SK-N-SH (cell line): Measurements from ENCODE around the gene LPCAT3. TPM values are rescaled to one million over a fixed set of nuclear protein-coding genes. Genes with fewer than 3 reads are reported as not detected.

Experiments used
- CTCF ChIA-PET: fragments of 300-600, 350-600 bp; formaldehyde crosslinking; extraction: SDS; loops from one replicate; lab custom pipeline; 2021; lab: Yijun Ruan, JAX
- POLR2A ChIA-PET: fragments of 350-600 bp; sonication (Branson Sonifier 250); formaldehyde crosslinking; extraction: SDS; loops from one replicate; lab custom pipeline; 2020; ENCODE audit warnings: antibody characterized with exemption, inconsistent platforms; lab: Yijun Ruan, JAX
- DNase-seq: peaks from one replicate; pipeline ENCODE4 v3.0.0; 2012
- H2AFZ ChIP-seq: fragments of 200-600 bp; sonication (generic); 2 replicates; pipeline ENCODE4 v1.8.1; 2016; ENCODE audit warnings: antibody characterized with exemption, mild to moderate bottlenecking, low read depth
- H3F3A ChIP-seq: fragments of 200-600 bp; sonication (generic); replicated peaks from 2 replicates; pipeline ENCODE3; 2016; ENCODE audit warnings: antibody characterized with exemption, mild to moderate bottlenecking; ENCODE audit not compliant: insufficient read depth
- H3K27ac ChIP-seq, 2 experiments: fragments of 200-500 bp in 1 of 2; fragments of 200-600 bp in 1 of 2; sonication (Bioruptor generic) in 1 of 2; sonication (generic), shearing (Covaris generic) in 1 of 2; 2 replicates each; pipeline versions ENCODE4 v1.5.1 to v1.6.1; 2014 to 2016; ENCODE audit warnings: low read depth in 2 of 2, inconsistent platforms in 1 of 2, low read length in 1 of 2, mild to moderate bottlenecking in 1 of 2, mixed read lengths in 1 of 2
- H3K27me3 ChIP-seq: fragments of 200-600 bp; sonication (generic), shearing (Covaris generic); 2 replicates; pipeline ENCODE4 v1.6.1; 2016; ENCODE audit warnings: mixed run types; ENCODE audit not compliant: insufficient read depth
- H3K36me3 ChIP-seq, 2 experiments: fragments of 200-500 bp in 1 of 2; fragments of 200-600 bp in 1 of 2; sonication (Bioruptor generic) in 1 of 2; sonication (generic) in 1 of 2; replicated peaks in 1 of 2; 2 replicates each; pipeline versions ENCODE3 to v1.5.1; 2014 to 2016; ENCODE audit warnings: low read length in 1 of 2, mild to moderate bottlenecking in 1 of 2; ENCODE audit not compliant: insufficient read depth in 2 of 2, control insufficient read depth in 1 of 2
- H3K4me1 ChIP-seq, 2 experiments: fragments of 200-500 bp in 1 of 2; fragments of 200-600 bp in 1 of 2; sonication (Bioruptor generic) in 1 of 2; sonication (generic), shearing (Covaris generic) in 1 of 2; 2 replicates each; pipeline versions ENCODE4 v1.5.1 to v1.6.1; 2014 to 2016; ENCODE audit warnings: low read depth in 1 of 2, low read length in 1 of 2, mixed run types in 1 of 2; ENCODE audit not compliant: insufficient read depth in 2 of 2, control insufficient read depth in 1 of 2
- H3K4me2 ChIP-seq: fragments of 200-600 bp; sonication (generic), shearing (Covaris generic); 2 replicates; pipeline ENCODE4 v1.6.1; 2017; ENCODE audit warnings: mixed run types
- H3K4me3 ChIP-seq, 2 experiments: fragments of 200-500 bp in 1 of 2; fragments of 200-600 bp in 1 of 2; sonication (Bioruptor generic) in 1 of 2; sonication (generic), shearing (Covaris generic) in 1 of 2; 2 replicates each; pipeline versions ENCODE4 v1.5.1 to v1.8.1; 2014 to 2016; ENCODE audit warnings: low read depth in 2 of 2, inconsistent platforms in 1 of 2, low read length in 1 of 2, mild to moderate bottlenecking in 1 of 2, mixed read lengths in 1 of 2, moderate library complexity in 1 of 2
- H3K79me2 ChIP-seq: fragments of 200-600 bp; sonication (generic); 2 replicates; pipeline ENCODE4 v1.8.1; 2017; ENCODE audit warnings: mild to moderate bottlenecking; ENCODE audit not compliant: insufficient read depth
- H3K9ac ChIP-seq: fragments of 200-600 bp; sonication (generic); 2 replicates; pipeline ENCODE4 v1.6.1; 2017; ENCODE audit warnings: mixed run types
- H3K9me2 ChIP-seq: fragments of 200-600 bp; sonication (generic); 2 replicates; pipeline ENCODE4 v1.6.1; 2017; ENCODE audit warnings: mixed run types
- H3K9me3 ChIP-seq: fragments of 200-600 bp; sonication (generic); 2 replicates; pipeline ENCODE4 v1.6.1; 2017; ENCODE audit warnings: mixed run types, mild to moderate bottlenecking, moderate library complexity
- H4K20me1 ChIP-seq: fragments of 200-600 bp; sonication (generic); 2 replicates; pipeline ENCODE4 v1.6.1; 2017; ENCODE audit warnings: mild to moderate bottlenecking, mixed run types; ENCODE audit not compliant: insufficient read depth
- CTCF ChIP-seq: fragments of 200-600 bp; sonication (generic); IDR thresholded peaks from 2 replicates; pipeline ENCODE4 v1.6.1; 2017; ENCODE audit warnings: antibody characterized with exemption, mild to moderate bottlenecking, moderate library complexity
- ELF1 ChIP-seq: IDR thresholded peaks from 2 replicates; pipeline ENCODE4 v1.4.0; 2012
- EZH2phosphoT487 ChIP-seq: fragments of 200-600 bp; sonication (generic); IDR thresholded peaks from 2 replicates; pipeline ENCODE4 v1.6.1; 2017; ENCODE audit warnings: low read depth, mixed run types, mild to moderate bottlenecking, antibody characterized with exemption, moderate library complexity, borderline replicate concordance
- FOXJ3 ChIP-seq: sonication (generic); formaldehyde crosslinking; IDR thresholded peaks from 2 replicates; pipeline ENCODE4 v1.5.1; 2020; ENCODE audit warnings: mild to moderate bottlenecking, missing genetic modification reagents
- GABPA ChIP-seq: IDR thresholded peaks from 2 replicates; pipeline ENCODE4 v1.4.0; 2012; ENCODE audit warnings: low read depth, mild to moderate bottlenecking
- IRF3 ChIP-seq: fragments of 150-350 bp; IDR thresholded peaks from 2 replicates; pipeline ENCODE4 v1.6.1; 2016; ENCODE audit warnings: mild to moderate bottlenecking, low read depth, low read length
- JUND ChIP-seq: IDR thresholded peaks from 2 replicates; pipeline ENCODE4 v1.4.0; 2012
- NRF1 ChIP-seq: IDR thresholded peaks from 2 replicates; pipeline ENCODE4 v1.6.1; 2012; ENCODE audit warnings: low read depth, mild to moderate bottlenecking, low read length
- PBX3 ChIP-seq: IDR thresholded peaks from 2 replicates; pipeline ENCODE4; 2012
- RFX5 ChIP-seq: IDR thresholded peaks from 2 replicates; pipeline ENCODE4 v1.6.1; 2012; ENCODE audit warnings: mild to moderate bottlenecking, improper control_type of control experiment, low read length
- SMC3 ChIP-seq: IDR thresholded peaks from 2 replicates; pipeline ENCODE4 v1.6.1; 2012; ENCODE audit warnings: low read depth, low read length, improper control_type of control experiment
- USF2 ChIP-seq: fragments of 150-350 bp; IDR thresholded peaks from 2 replicates; pipeline ENCODE4 v1.6.1; 2017; ENCODE audit warnings: antibody characterized with exemption, low read length, low read depth, borderline replicate concordance
- WGBS: methylation state at CpG from one replicate; pipeline ENCODE4 v1.1.6; 2017; ENCODE audit warnings: low lambda C conversion rate; 5-methylcytosine and 5-hydroxymethylcytosine counted together
- polyA plus RNA-seq, 3 experiments: library from polyadenylated mRNA; depleted of rRNA; stranded (reverse); fragments of >200 nt; gene quantifications; 2 replicates each; pipeline ENCODE4 v1.2.3, GENCODE V29; 2012
- TF ChIP-seq, protein P1 (sequence below): IDR thresholded peaks from 2 replicates; pipeline ENCODE4 v1.4.0; 2012; ENCODE audit warnings: low read depth

Gene LPCAT3
- polyA plus RNA-seq, 1 of the 3 experiments (the other 2 are of a cell fraction): 23.8 TPM

DNA sequence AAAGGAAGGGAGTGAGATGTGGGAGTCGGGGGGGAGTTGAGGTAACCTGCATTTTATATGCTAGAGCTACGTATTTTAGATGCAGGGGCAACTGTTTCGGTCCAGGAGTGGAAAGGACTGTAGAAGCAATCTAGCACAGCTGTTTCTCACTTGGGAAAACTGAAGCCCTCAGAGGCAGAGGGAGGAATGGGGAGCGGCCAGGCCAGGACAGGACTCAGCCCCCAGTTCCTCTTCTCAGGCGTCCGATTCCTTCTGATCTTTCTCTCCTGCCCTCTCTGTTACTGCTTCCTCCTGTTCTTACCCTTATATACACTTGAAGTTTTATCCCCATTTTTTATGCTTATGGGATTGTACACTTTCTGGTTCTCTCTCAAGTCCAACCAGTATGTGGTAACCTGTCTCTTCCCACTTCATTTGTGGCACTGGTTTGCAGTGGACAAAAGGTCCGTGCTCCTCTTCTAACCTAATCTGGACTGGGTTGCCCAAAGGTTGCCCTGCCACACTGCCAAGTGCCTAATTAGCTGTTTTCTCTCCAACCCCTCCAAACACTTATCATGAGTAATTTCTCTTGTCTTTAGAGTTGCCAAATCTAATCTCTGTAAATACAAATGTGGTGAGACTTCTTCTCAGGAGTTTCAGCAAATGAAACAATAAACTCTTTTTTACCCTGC, 16.2 kb downstream of the LPCAT3 start:
- TF ChIP-seq, protein P1, sequence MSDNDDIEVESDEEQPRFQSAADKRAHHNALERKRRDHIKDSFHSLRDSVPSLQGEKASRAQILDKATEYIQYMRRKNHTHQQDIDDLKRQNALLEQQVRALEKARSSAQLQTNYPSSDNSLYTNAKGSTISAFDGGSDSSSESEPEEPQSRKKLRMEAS: no peak
- TF ChIP-seq RFX5 (no peak), IRF3 (no peak), FOXJ3 (CRISPR knock-in tag) (no peak)
- no peaks in the 10 kb centered on the region for H3K4me1 ChIP-seq
- WGBS: 92% methylated on average over 7 of the region's 7 CpGs
- no peaks in the 10 kb centered on the region for H3K79me2 ChIP-seq
- no peaks in the 10 kb centered on the region for H4K20me1 ChIP-seq
- no peak overlapping the region for H3K4me3 ChIP-seq
- no peak overlapping the region for H3K4me2 ChIP-seq
- DNase-seq: no peak
- H3K27ac ChIP-seq: no peak overlapping the region
- H2AFZ ChIP-seq: no peak overlapping the region
- no peaks in the 10 kb centered on the region for H3K27me3 ChIP-seq
- no peak overlapping the region for H3K9ac ChIP-seq
- no peaks in the 10 kb centered on the region for H3F3A ChIP-seq
- H3K9me3 ChIP-seq: no peaks in the 10 kb centered on the region
- peaks cover 11 to 18% of the 10 kb centered on the region in 2 experiments for H3K36me3 ChIP-seq
- ChIA-PET POLR2A (no interaction called here), CTCF (no interaction called here)
- H3K9me2 ChIP-seq: no peaks in the 10 kb centered on the region

- Histone ChIP-seq H3K9me3 (no peaks in the 10 kb centered on the region), H3K27ac (no peak overlapping the region), H3K4me2 (no peak overlapping the region), H3K4me1 (no peaks in the 10 kb centered on the region; a peak in 1 of 4 replicates), H3K9ac (no peak overlapping the region), H3K27me3 (no peaks in the 10 kb centered on the region), H3K36me3 (peaks cover 13 to 22% of the 10 kb centered on the region in 2 experiments)
- DNase-seq: no peak
- CTCF ChIA-PET: interaction anchor here (1.2 to 1.3 kb wide), 2 partner anchors 13 to 94 kb away, joined by 3 read pairs; no protein-coding TSS in a partner anchor
- no peak for TF ChIP-seq EZH2phosphoT487
- TF ChIP-seq GABPA: no peak
- no peak for TF ChIP-seq IRF3
- no peak for TF ChIP-seq RFX5
- no peak for TF ChIP-seq USF2
- no peak for TF ChIP-seq NRF1
- TF ChIP-seq PBX3: no peak
- TF ChIP-seq SMC3: no peak
- TF ChIP-seq JUND: no peak
- no peak for TF ChIP-seq ELF1
- no peak for TF ChIP-seq CTCF
- TF ChIP-seq, all 33 proteins: peak for 0
- Histone ChIP-seq H4K20me1 (no peaks in the 10 kb centered on the region), H3K9me2 (no peaks in the 10 kb centered on the region), H3F3A (no peaks in the 10 kb centered on the region), H2AFZ (no peak overlapping the region), H3K4me3 (no peak overlapping the region), H3K79me2 (no peaks in the 10 kb centered on the region)
- POLR2A ChIA-PET: no interaction called here
Measured at GRCh38 chr12:6998715-6999451, 19.4 kb downstream of the LPCAT3 start.
